Gastroesophageal sphincter (tissue), 3 donors: ENCODE results near the gene CASP3.
"Not testable (repeated sequence)": the region's sequence is repeated elsewhere in the genome, so short reads cannot be mapped to it uniquely, and the experiment has no call there.

Experiments
- EP300 ChIP-seq: sonication (generic); formaldehyde crosslinking; IDR thresholded peaks from one replicate; pipeline ENCODE4 v1.6.1; 2017; ENCODE audit warnings: antibody characterized with exemption, mild to moderate bottlenecking
- POLR2AphosphoS5 ChIP-seq: sonication (generic); formaldehyde crosslinking; IDR thresholded peaks from one replicate; pipeline ENCODE4 v1.6.1; 2017; ENCODE audit warnings: antibody characterized with exemption
- TF ChIP-seq, protein P1 (sequence below), 4 experiments: fragments of 200-600 bp in 2 of 4; fragments of 450-650 bp in 2 of 4; sonication (generic) in 1 of 4; IDR thresholded peaks; one replicate each; pipeline ENCODE4 v1.5.1; 2017 to 2019; ENCODE audit warnings: antibody characterized with exemption in 4 of 4, mild to moderate bottlenecking in 2 of 4, moderate library complexity in 2 of 4

DNA sequence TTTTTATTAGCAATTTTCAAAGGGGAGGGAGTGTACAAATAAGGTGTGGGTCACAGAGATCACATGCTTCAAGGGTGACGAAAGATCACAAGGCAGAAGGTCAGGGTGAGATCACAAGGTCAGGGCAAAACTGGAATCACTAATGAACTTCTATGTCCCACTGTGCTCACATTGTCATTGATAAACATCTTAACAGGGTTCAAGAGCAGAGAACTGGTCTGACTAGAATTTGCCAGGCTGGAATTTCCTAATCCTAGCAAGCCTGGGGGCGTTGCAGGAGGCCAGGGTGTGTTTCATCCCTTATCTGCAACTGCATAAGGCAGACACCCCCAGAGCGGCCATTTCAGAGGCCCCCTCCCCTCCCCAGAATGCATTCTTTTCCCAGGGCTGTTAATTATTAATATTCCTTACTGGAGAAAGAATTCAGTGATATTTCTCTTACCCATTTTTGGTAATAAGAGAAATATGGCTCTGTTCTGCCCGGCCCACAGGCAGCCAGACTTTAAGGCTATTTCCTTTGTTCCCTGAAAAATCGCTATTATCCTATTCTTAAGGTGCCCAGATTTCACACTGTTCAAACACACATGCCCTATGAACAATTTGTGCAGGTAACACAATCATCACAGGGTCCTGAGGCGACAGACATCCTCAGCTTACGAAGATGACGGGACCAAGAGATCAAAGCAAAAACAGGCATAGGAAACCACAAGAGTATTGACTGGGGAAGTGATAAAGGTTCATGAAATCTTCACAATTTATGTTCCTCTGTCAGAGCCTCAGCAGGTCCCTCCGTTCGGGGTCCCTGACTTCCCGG, 23.3 kb downstream of the CASP3 start:
- TF ChIP-seq POLR2AphosphoS5, EP300: not testable (repeated sequence)
- TF ChIP-seq, protein P1, sequence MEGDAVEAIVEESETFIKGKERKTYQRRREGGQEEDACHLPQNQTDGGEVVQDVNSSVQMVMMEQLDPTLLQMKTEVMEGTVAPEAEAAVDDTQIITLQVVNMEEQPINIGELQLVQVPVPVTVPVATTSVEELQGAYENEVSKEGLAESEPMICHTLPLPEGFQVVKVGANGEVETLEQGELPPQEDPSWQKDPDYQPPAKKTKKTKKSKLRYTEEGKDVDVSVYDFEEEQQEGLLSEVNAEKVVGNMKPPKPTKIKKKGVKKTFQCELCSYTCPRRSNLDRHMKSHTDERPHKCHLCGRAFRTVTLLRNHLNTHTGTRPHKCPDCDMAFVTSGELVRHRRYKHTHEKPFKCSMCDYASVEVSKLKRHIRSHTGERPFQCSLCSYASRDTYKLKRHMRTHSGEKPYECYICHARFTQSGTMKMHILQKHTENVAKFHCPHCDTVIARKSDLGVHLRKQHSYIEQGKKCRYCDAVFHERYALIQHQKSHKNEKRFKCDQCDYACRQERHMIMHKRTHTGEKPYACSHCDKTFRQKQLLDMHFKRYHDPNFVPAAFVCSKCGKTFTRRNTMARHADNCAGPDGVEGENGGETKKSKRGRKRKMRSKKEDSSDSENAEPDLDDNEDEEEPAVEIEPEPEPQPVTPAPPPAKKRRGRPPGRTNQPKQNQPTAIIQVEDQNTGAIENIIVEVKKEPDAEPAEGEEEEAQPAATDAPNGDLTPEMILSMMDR (IDR thresholded peaks at IDR 0.05) = not testable (repeated sequence)
